ENCODE measurements around the gene CFB. TPM values are rescaled to one million over a fixed set of nuclear protein-coding genes. Genes with fewer than 3 reads are reported as not detected.

CFB gene
- total RNA-seq, 4 donors from 2014 or later = 6.2 to 32.6 (median 31.5) TPM; not detected in 1

GRCh38 chr6:31946370-31946885, 533 bp downstream of the CFB start:
- intact Hi-C loops (cut with DNase I; ENCODE audit: low total_unique reads) = no loop called here
- Histone ChIP-seq H3K4me3 (no peak overlapping the region), H3K27me3 (no peaks in the 10 kb centered on the region), H3K4me1 (no peaks in the 10 kb centered on the region), H3K36me3 (no peaks in the 10 kb centered on the region), H3K27ac (peak overlapping the region; percentile 84 to 87), H3K9me3 (no peaks in the 10 kb centered on the region)
- DNase-seq = no peak
- no peak for TF ChIP-seq POLR2A (IDR thresholded peaks at IDR 0.05)
- no peak for TF ChIP-seq CTCF (IDR thresholded peaks at IDR 0.05)

DNA sequence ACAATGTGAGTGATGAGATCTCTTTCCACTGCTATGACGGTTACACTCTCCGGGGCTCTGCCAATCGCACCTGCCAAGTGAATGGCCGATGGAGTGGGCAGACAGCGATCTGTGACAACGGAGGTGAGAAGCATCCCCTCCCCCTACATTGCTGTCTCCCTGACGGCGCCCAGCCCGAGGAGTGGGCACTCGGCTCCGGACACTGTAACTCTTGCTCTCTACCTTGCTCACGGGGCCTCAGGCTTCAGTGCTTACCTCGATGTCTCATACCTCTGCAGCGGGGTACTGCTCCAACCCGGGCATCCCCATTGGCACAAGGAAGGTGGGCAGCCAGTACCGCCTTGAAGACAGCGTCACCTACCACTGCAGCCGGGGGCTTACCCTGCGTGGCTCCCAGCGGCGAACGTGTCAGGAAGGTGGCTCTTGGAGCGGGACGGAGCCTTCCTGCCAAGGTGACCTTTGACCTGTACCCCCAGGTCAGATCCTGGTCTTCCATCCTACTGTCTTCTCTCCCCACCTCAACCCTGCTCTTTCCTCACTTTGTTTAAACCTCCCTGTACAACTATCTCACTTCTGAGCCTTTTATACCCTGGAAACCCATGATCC, 1.3 kb downstream of the CFB start:
- H3K36me3 ChIP-seq = no peaks in the 10 kb centered on the region

DNA sequence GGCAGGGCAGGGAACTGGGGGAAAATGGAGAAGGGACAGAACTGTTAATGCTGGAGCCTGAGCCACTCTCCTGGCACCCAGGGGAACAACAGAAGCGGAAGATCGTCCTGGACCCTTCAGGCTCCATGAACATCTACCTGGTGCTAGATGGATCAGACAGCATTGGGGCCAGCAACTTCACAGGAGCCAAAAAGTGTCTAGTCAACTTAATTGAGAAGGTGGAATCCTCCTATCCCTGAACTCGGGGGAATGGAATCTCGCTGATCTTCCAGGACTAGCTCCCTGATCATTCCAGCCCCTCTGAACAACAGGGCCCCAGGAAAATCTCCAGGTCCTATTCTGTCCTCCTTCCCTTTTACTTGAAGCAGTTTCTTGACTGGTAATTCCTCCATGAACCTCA, 2.0 kb downstream of the CFB start:
- Histone ChIP-seq H3K4me1 (no peaks in the 10 kb centered on the region), H3K36me3 (no peaks in the 10 kb centered on the region), H3K27me3 (no peaks in the 10 kb centered on the region), H3K9me3 (no peaks in the 10 kb centered on the region), H3K27ac (peak overlapping the region in 1 of 2 donors; percentile 40), H3K4me3 (no peak overlapping the region)
- no peak for DNase-seq
- intact Hi-C loops (cut with DNase I; ENCODE audit: low total_unique reads) = no loop called here
- TF ChIP-seq CTCF (IDR thresholded peaks at IDR 0.05) (no peak), POLR2A (IDR thresholded peaks at IDR 0.05) (no peak)

More for the DNA sequence above, 1.3 kb downstream of the CFB start:
- peak overlapping the region in 1 of 2 donors; percentile 84 for H3K27ac ChIP-seq
- TF ChIP-seq POLR2A (IDR thresholded peaks at IDR 0.05) (no peak), CTCF (IDR thresholded peaks at IDR 0.05) (no peak)
- intact Hi-C loops (cut with DNase I; ENCODE audit: low total_unique reads) = no loop called here
- H3K4me3 ChIP-seq = no peak overlapping the region
- DNase-seq = no peak
- H3K4me1 ChIP-seq = no peaks in the 10 kb centered on the region
- H3K27me3 ChIP-seq = no peaks in the 10 kb centered on the region
- H3K9me3 ChIP-seq = no peaks in the 10 kb centered on the region

GRCh38 chr6:31948306-31948705, 2.4 kb downstream of the CFB start:
- DNase-seq = no peak
- Histone ChIP-seq H3K4me3 (no peak overlapping the region), H3K27ac (no peak overlapping the region), H3K9me3 (no peaks in the 10 kb centered on the region), H3K27me3 (no peaks in the 10 kb centered on the region), H3K36me3 (no peaks in the 10 kb centered on the region), H3K4me1 (no peaks in the 10 kb centered on the region)
- intact Hi-C loops (cut with DNase I; ENCODE audit: low total_unique reads) = no loop called here
- no peak for TF ChIP-seq CTCF (IDR thresholded peaks at IDR 0.05)
- TF ChIP-seq POLR2A (IDR thresholded peaks at IDR 0.05) = no peak

- no peak overlapping the region for H3K27ac ChIP-seq
- H3K4me1 ChIP-seq = no peaks in the 10 kb centered on the region
- intact Hi-C loops (cut with DNase I; ENCODE audit: low total_unique reads) = no loop called here
- no peaks in the 10 kb centered on the region for H3K27me3 ChIP-seq
- no peaks in the 10 kb centered on the region for H3K36me3 ChIP-seq
- H3K9me3 ChIP-seq = no peaks in the 10 kb centered on the region
- DNase-seq = no peak
- TF ChIP-seq POLR2A (IDR thresholded peaks at IDR 0.05) (no peak), CTCF (IDR thresholded peaks at IDR 0.05) (no peak)
- H3K4me3 ChIP-seq = no peak overlapping the region
These were observed 3.0 kb downstream of the CFB start for GRCh38 chr6:31948753-31949413.
